Measurements from ENCODE around the gene TRAPPC5.

TRAPPC5 gene

GRCh38 chr19:7734220-7735203 is 53.9 kb downstream of the TRAPPC5 start:
- DNase-seq = no peak

GRCh38 chr19:7736148-7736547 is 55.5 kb downstream of the TRAPPC5 start:
- no peak for DNase-seq

- no peak for DNase-seq
Observed at GRCh38 chr19:7737215-7737614, 56.6 kb downstream of the TRAPPC5 start.
